Measurements from ENCODE around the gene EME1.

- TF ChIP-seq GATA2 (IDR thresholded peaks at IDR 0.05; ENCODE audit: low read depth, low read length) (no peak), GATA3 (IDR thresholded peaks at IDR 0.05; ENCODE audit: low read depth, low read length) (no peak)
Observed at GRCh38 chr17:50386510-50386909, 13.5 kb downstream of the EME1 start.
